Ishikawa (cell line): ENCODE data around the gene FOXO3.

Source experiments
- CEBPB ChIP-seq: IDR thresholded peaks from 2 replicates; pipeline ENCODE4 v1.6.1; 2012
- CREB1 ChIP-seq: IDR thresholded peaks from 2 replicates; pipeline ENCODE4 v1.6.1; 2012; ENCODE audit warnings: low read depth
- EGR1 ChIP-seq: IDR thresholded peaks from 2 replicates; pipeline ENCODE4 v1.6.1; 2012
- EP300 ChIP-seq: IDR thresholded peaks from 2 replicates; pipeline ENCODE4 v1.6.1; 2012; ENCODE audit warnings: borderline replicate concordance
- FOXM1 ChIP-seq: IDR thresholded peaks from 2 replicates; pipeline ENCODE4 v1.6.1; 2012; ENCODE audit warnings: low read depth, borderline replicate concordance
- MAX ChIP-seq: IDR thresholded peaks from 2 replicates; pipeline ENCODE4 v1.6.1; 2012
- NFIC ChIP-seq: IDR thresholded peaks from 2 replicates; pipeline ENCODE4 v1.6.1; 2012
- RAD21 ChIP-seq: IDR thresholded peaks from 2 replicates; pipeline ENCODE4 v1.6.1; 2012; ENCODE audit warnings: low read depth
- REST ChIP-seq: IDR thresholded peaks from 2 replicates; pipeline ENCODE4 v1.6.1; 2012; ENCODE audit warnings: low read depth, mild to moderate bottlenecking
- TAF1 ChIP-seq: IDR thresholded peaks from 2 replicates; pipeline ENCODE4 v1.6.1; 2012; ENCODE audit warnings: low read depth, mild to moderate bottlenecking
- TCF12 ChIP-seq: IDR thresholded peaks from 2 replicates; pipeline ENCODE4 v1.6.1; 2012; ENCODE audit warnings: low read depth
- TEAD4 ChIP-seq: IDR thresholded peaks from 2 replicates; pipeline ENCODE4 v1.6.1; 2012
- USF1 ChIP-seq: IDR thresholded peaks from 2 replicates; pipeline ENCODE4 v1.6.1; 2012
- YY1 ChIP-seq: IDR thresholded peaks from 2 replicates; pipeline ENCODE4 v1.6.1; 2012; ENCODE audit warnings: low read depth
- ZBTB7A ChIP-seq: IDR thresholded peaks from 2 replicates; pipeline ENCODE4 v1.6.1; 2012; ENCODE audit warnings: low read depth

FOXO3 gene

GRCh38 chr6:108563292-108563691, 2.6 kb downstream of the FOXO3 start:
- no peak for TF ChIP-seq ZBTB7A
- TF ChIP-seq EGR1, result no peak
- TF ChIP-seq CREB1, result no peak
- TF ChIP-seq NFIC, result no peak
- no peak for TF ChIP-seq REST
- TF ChIP-seq RAD21, result no peak
- no peak for TF ChIP-seq CEBPB
- TF ChIP-seq FOXM1, result no peak
- no peak for TF ChIP-seq USF1
- no peak for TF ChIP-seq TEAD4
- no peak for TF ChIP-seq YY1
- no peak for TF ChIP-seq TAF1
- no peak for TF ChIP-seq MAX

GRCh38 chr6:108564178-108564577, 3.5 kb downstream of the FOXO3 start:
- no peak for TF ChIP-seq NFIC
- no peak for TF ChIP-seq TAF1
- no peak for TF ChIP-seq RAD21
- TF ChIP-seq FOXM1, result no peak
- TF ChIP-seq MAX, result no peak

- TF ChIP-seq CREB1 (no peak), EP300 (no peak), RAD21 (no peak), TEAD4 (no peak), USF1 (no peak), NFIC (no peak), TAF1 (no peak), CEBPB (no peak), ZBTB7A (no peak)
Observed at GRCh38 chr6:108565091-108565766, 4.5 kb downstream of the FOXO3 start.

- TF ChIP-seq EGR1 (no peak), TEAD4 (no peak), RAD21 (no peak), USF1 (no peak), TAF1 (no peak), ZBTB7A (no peak), NFIC (no peak), EP300 (no peak), YY1 (no peak), FOXM1 (no peak), MAX (no peak), REST (no peak), TCF12 (no peak)
Observed at GRCh38 chr6:108565893-108566292, 5.2 kb downstream of the FOXO3 start.

- TF ChIP-seq RAD21 (no peak), EGR1 (no peak), CEBPB (no peak), TEAD4 (no peak), USF1 (no peak), YY1 (no peak), NFIC (no peak), REST (no peak), FOXM1 (no peak), TCF12 (no peak), ZBTB7A (no peak), CREB1 (no peak), MAX (no peak), TAF1 (no peak), EP300 (no peak)
Observed at GRCh38 chr6:108566406-108566805, 5.7 kb downstream of the FOXO3 start.
